Effector memory CD4-positive, alpha-beta T cell (primary cell): ENCODE measurements around the gene OR2M3.
"Not testable (repeated sequence)": the region's sequence is repeated elsewhere in the genome, so short reads cannot be mapped to it uniquely, and the experiment has no call there.

ENCODE experiments used
- DNase-seq, 3 donors: peaks; one replicate each; pipeline ENCODE4 v3.0.0-alpha.2; 2020
- H3K27ac ChIP-seq: 2 replicates; pipeline ENCODE4 v1.7.0; 2013; ENCODE audit warnings: mild to moderate bottlenecking, low read length, moderate library complexity; ENCODE audit not compliant: insufficient read depth, poor library complexity, severe bottlenecking
- H3K27me3 ChIP-seq: replicated peaks from 2 replicates; pipeline ENCODE4 v1.7.0; 2013; ENCODE audit warnings: mild to moderate bottlenecking, low read length; ENCODE audit not compliant: insufficient read depth, control insufficient read depth, poor library complexity, severe bottlenecking
- H3K36me3 ChIP-seq: 2 replicates; pipeline ENCODE4 v1.7.0; 2013; ENCODE audit warnings: mild to moderate bottlenecking, low read length, moderate library complexity; ENCODE audit not compliant: control insufficient read depth, insufficient read depth
- H3K4me1 ChIP-seq: 2 replicates; pipeline ENCODE4 v1.7.0; 2013; ENCODE audit warnings: low read length, mild to moderate bottlenecking; ENCODE audit not compliant: control insufficient read depth, insufficient read depth, poor library complexity, severe bottlenecking
- H3K4me3 ChIP-seq: 2 replicates; pipeline ENCODE4 v1.7.0; 2013; ENCODE audit warnings: low read length, low read depth, mild to moderate bottlenecking; ENCODE audit not compliant: insufficient read depth, poor library complexity, severe bottlenecking
- H3K9me3 ChIP-seq: 2 replicates; pipeline ENCODE4 v1.7.0; 2013; ENCODE audit warnings: mild to moderate bottlenecking, low read length, moderate library complexity; ENCODE audit not compliant: control insufficient read depth

OR2M3 gene

GRCh38 chr1:248194117-248194516 is 2.9 kb upstream of the OR2M3 start:
- no peaks in the 10 kb centered on the region for H3K4me1 ChIP-seq
- H3K4me3 ChIP-seq: no peak overlapping the region
- DNase-seq: no peak
- no peaks in the 10 kb centered on the region for H3K27me3 ChIP-seq
- H3K27ac ChIP-seq: no peak overlapping the region
- H3K36me3 ChIP-seq: no peaks in the 10 kb centered on the region
- H3K9me3 ChIP-seq: no peaks in the 10 kb centered on the region

- H3K36me3 ChIP-seq: no peaks in the 10 kb centered on the region
- no peaks in the 10 kb centered on the region for H3K27me3 ChIP-seq
- no peak overlapping the region for H3K27ac ChIP-seq
- no peaks in the 10 kb centered on the region for H3K9me3 ChIP-seq
- H3K4me1 ChIP-seq: no peaks in the 10 kb centered on the region
- no peak overlapping the region for H3K4me3 ChIP-seq
- no peak for DNase-seq
These were observed 18.8 kb downstream of the OR2M3 start for GRCh38 chr1:248215880-248216279.

- Histone ChIP-seq H3K9me3 (no peaks in the 10 kb centered on the region), H3K4me3 (no peak overlapping the region), H3K36me3 (no peaks in the 10 kb centered on the region), H3K27me3 (no peaks in the 10 kb centered on the region), H3K4me1 (no peaks in the 10 kb centered on the region), H3K27ac (no peak overlapping the region)
- no peak for DNase-seq
These were observed 28.5 kb downstream of the OR2M3 start for GRCh38 chr1:248225537-248225936.

- Histone ChIP-seq H3K4me1 (no peaks in the 10 kb centered on the region), H3K27ac (no peak overlapping the region), H3K36me3 (no peaks in the 10 kb centered on the region), H3K9me3 (no peaks in the 10 kb centered on the region), H3K27me3 (no peaks in the 10 kb centered on the region), H3K4me3 (no peak overlapping the region)
- no peak for DNase-seq
These were observed 32.4 kb downstream of the OR2M3 start for GRCh38 chr1:248229360-248229908.

- DNase-seq: no peak
- Histone ChIP-seq H3K4me3 (no peak within 1 kb of the TSS), H3K27ac (no peak within 1 kb of the TSS), H3K27me3 (no peaks in the 10 kb centered on the region), H3K36me3 (no peaks in the 10 kb centered on the region), H3K4me1 (no peaks in the 10 kb centered on the region), H3K9me3 (no peaks in the 10 kb centered on the region)
These were observed 34.1 kb downstream of the OR2M3 start, which contains the start of gene OR2M4 for GRCh38 chr1:248231117-248231516. OR2M4 (plus strand) TSS chr1:248231417; CDS start chr1:248238929, 7,512 bp downstream.

- H3K9me3 ChIP-seq: no peaks in the 10 kb centered on the region
- H3K27me3 ChIP-seq: no peaks in the 10 kb centered on the region
- no peak for DNase-seq
- H3K27ac ChIP-seq: no peak overlapping the region
- no peaks in the 10 kb centered on the region for H3K4me1 ChIP-seq
- no peaks in the 10 kb centered on the region for H3K36me3 ChIP-seq
- no peak overlapping the region for H3K4me3 ChIP-seq
These were observed 42.4 kb downstream of the OR2M3 start for GRCh38 chr1:248239478-248239877.

- Histone ChIP-seq H3K27me3 (no peaks in the 10 kb centered on the region), H3K27ac (no peak overlapping the region), H3K9me3 (no peaks in the 10 kb centered on the region), H3K4me1 (no peaks in the 10 kb centered on the region), H3K4me3 (no peak overlapping the region), H3K36me3 (no peaks in the 10 kb centered on the region)
- DNase-seq: no peak
These were observed 46.1 kb downstream of the OR2M3 start for GRCh38 chr1:248243204-248243603.

GRCh38 chr1:248259309-248259708 is 62.2 kb downstream of the OR2M3 start:
- not testable (repeated sequence) for DNase-seq, H3K27me3 ChIP-seq, H3K4me1 ChIP-seq, H3K4me3 ChIP-seq, H3K36me3 ChIP-seq, H3K27ac ChIP-seq, H3K9me3 ChIP-seq
